HG03571 (cell line): Measurements from ENCODE around the gene UBD.

Experiments used
- ATAC-seq: cut with Tn5 transposase; IDR thresholded peaks from one replicate; pipeline ENCODE4 v1.9.1; 2021; ENCODE audit not compliant: unreplicated experiment

UBD gene

GRCh38 chr6:29561606-29562181 is 2.2 kb upstream of the UBD start:
- ATAC-seq: no peak

DNA sequence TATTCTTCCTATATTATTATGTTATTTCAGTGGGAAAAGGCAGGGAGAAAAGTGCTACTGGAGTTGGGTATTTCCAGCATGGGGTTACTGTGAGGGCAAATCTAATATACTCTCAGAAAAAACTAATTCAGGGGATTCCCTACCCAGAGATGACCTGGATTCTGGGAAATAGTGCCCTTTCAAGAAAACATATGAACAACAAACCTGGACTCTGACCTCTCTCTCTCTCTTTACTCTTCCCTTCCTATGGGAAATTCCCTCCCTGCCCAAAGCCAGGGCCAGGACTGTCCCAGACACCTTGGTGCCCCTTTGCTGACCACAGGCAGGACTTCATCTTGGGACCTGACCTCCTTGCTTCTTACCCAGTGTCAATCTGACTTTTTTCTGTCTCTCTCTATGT is 1.6 kb upstream of the UBD start:
- no peak for ATAC-seq

DNA sequence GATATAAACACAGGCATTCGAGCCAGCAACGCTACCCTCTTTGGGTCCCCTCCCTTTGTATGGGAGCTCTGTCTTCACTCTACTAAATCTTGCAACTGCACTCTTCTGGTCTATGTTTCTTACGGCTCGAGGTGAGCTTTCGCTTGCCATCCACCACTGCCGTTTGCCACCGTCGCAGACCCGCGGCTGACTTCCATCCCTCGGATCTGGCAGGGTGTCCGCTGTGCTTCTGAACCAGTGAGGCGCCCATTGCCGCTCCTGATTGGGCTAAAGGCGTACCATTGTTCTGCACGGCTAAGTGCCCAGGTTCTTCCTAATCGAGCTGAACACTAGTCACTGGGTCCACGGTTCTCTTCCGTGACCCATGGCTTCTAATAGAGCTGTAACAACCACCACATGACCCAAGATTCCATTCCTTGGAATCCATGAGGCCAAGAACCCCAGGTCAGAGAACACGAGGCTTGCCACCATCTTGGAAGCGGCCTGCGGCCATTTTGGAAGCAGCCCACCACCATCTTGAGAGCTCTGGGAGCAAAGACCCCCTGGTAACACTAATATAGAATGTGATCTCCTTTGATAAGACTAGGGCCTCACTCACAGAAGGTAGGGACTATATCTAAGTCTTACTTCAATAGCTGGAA is 973 bp downstream of the UBD start:
- no peak for ATAC-seq

DNA sequence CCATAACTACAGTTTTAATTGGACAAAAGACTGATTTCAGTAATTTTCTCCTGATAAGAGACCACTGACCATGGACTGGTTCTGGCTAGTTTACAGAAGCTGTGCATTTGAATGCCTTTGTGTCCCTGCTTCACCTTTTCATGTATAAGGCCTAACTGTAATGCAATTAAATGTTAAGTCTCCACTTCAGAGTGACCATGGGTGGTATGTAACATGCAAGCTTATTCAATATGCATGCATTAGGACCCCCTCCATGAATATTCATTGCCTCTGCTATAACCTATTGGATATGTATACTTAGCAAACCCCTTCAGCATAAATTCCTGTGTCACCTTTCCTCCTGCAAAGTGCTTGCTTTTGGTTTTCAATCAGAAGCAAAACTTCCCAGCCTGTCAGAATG is 2.2 kb downstream of the UBD start:
- no peak for ATAC-seq

- no peak for ATAC-seq
These were observed 4.8 kb downstream of the UBD start for GRCh38 chr6:29554764-29555163.

GRCh38 chr6:29553268-29554057 is 6.1 kb downstream of the UBD start:
- no peak for ATAC-seq

DNA sequence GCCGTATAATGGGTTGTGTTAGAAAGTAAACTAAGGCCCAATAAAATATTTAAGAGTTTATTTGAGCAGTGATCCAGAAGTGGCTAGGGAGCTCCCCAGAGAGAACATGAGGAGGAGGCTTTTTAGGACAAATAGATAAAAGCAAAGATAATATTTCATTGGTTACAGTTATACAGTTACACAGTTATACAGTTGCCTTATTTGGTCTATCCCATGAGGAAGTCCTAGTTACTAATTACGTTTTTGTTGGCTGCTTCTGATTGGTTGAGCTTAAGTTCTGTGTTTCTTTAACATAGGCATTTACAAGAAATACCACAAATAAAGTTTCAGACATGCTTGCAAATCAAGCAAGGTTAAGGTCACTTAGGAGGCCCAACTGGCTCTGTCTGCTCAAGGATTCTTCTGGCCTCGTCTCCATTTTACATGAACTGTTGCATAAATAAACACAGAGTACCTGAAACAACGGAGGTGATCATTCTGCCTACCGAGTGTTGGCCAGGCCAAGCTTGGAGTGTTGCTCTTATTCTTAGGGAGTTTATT is 7.0 kb downstream of the UBD start:
- peak; percentile 80 for ATAC-seq

GRCh38 chr6:29547573-29547972 is 12.0 kb downstream of the UBD start:
- ATAC-seq: no peak

DNA sequence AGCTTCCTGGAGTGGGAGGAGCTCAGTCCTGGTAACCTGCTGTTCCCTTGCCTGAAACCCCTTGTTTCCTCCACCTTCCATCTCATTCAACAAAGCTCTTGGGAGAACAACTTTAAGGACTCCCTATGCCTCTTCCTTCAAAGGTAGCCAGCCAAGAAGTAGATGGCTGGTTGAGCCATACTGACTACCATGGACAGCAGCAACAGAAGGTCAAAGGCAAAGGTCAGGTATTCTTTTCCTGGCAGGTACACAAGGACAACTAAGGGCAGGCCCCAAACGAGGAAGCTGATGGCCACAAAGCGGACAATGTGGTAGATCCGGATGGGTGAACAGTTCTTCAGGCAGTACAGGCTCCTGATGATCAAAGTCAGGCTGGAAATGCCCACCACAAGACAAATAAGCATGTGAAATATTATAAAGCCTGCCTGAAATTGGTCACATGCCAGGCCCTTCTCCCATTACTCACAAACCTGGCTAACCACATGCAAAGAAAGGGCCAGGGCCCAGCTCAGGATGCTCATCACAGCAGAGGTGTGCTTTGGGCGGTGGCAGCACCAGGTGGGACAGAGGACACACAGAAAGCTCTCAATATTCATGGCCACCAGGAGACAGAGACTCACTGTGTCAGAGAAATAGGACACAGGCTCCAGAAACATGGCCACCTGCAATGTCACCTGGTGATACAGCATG is 21.7 kb downstream of the UBD start:
- ATAC-seq: no peak

- ATAC-seq: no peak
These were observed 27.1 kb downstream of the UBD start for GRCh38 chr6:29532320-29532951.

DNA sequence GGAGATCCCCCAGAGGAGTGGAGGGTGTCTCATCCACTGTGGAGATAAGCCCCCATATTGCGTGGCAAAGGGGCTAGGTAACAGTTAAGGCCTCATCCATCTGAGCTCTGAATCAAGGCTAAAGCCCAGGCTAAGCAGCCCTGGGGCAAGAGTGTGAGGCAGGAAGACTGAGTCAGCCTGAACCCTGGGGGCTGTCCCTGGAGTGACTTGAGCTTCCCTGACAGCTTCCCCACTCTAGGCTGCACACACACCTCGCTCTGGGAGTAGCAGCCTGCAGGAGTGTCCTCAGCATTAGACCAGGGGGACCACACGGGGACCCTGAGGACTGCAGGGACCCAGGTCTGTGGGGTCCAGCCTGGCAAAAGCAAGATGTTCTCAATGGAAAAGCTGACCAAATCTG is 27.9 kb downstream of the UBD start:
- ATAC-seq: no peak

DNA sequence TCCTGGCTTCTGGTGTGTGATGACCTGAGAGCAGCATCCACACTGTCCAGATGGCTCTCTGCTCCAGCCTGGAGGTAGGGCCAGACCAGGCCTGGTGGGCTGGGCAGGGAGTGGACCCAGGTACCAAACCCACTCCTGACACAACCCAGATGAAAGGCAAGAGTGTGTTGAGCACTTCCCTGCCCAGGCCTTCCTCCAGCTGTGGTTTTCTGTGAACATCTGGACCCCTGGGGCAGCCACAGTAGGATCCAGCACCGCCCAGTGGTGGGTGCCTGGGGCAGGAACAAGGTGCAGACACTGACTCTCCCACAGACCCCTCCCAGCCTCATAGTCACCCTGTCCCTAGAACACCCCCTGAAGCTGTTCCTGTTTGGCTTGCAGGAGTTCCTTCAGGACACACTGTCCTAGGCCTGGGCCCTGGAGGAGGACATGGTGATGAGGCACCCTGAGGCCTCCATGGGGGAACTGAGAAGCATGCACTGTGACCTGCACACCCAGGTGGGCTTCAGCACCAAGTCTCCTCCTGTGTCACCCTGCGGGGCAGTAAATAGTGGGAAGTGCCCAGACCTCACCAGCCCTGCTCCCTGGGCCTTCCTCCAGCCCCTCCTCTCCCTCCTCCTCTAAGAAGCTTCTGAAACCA is 28.7 kb downstream of the UBD start:
- ATAC-seq: no peak

DNA sequence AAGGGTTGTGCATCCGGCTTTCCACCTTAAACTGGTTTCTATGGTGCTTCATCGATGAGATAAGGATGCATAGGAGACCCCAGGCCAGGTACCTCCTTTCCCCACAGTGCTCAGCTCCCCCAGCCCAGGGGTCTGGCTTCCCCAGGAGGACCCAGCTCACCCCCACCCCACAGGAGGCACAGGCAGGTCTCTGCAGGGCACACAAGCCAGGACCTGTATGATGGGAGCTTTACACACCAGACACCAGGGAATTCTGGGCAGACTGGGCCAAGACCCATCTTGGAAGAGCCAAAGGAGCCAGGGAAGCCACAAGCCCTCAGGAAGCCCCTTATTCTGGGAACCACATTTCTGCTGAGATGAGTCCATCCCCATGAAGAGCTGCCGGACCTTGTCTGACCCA is 29.6 kb downstream of the UBD start:
- no peak for ATAC-seq

GRCh38 chr6:29528988-29529560 is 30.5 kb downstream of the UBD start:
- no peak for ATAC-seq

GRCh38 chr6:29528300-29528931 is 31.1 kb downstream of the UBD start:
- ATAC-seq: no peak

- ATAC-seq: no peak
These were observed 32.0 kb downstream of the UBD start for GRCh38 chr6:29527564-29527963.

DNA sequence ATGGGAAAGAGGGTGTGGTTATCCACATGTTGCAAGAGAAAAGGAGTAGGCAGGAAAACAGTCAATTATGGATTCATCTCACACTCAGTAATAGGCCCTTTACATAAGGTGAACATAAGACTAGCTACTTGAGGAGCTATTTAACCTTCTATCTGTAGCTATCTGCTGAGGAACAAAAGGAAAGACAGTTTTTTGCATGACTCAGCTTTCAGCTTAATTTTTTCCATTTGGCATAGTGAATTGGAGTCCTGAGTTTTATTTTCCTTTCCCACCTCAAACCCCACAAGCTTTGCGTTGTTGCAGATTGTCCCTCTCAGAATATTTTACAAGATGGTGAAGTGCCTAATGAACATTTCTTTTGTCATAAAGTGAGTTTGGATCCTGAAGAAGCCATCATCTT is 32.4 kb downstream of the UBD start:
- no peak for ATAC-seq

DNA sequence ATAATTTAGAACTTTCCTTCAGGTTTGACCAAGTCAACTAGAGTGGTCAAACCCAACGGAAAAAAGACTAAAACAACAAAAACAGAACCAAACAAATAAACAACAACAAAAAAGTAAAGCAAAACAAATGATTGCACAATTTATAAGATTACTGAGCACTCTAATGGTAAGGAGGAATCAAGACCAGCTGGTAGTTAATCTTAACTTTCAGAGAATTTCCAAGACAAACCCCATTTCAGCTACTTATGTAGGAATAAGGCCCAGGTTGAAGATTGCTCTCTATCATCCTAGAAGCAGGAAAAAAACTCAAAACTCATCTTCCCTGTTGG is 34.3 kb downstream of the UBD start:
- no peak for ATAC-seq

GRCh38 chr6:29524444-29525310 is 34.9 kb downstream of the UBD start:
- ATAC-seq: no peak
